ENCODE measurements around the gene WNT2.

DNA sequence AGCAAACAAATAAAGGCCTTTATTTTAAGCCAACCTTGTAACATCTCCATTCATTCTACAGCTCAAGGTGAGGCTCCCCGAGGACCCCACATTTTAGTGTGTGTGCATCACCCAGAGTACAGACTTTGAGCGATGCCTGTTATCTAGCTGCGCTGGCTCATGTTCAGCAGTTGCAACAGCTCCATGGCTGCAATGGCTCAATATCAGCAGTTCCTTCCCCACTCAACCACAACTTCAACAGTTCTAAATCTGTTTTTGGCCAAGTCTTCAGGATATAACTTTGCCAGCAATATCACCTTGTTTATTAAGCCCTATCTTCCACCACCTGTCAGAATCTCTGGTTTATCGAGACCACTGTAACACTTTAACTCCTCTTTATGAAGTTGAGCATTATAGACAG is 95.8 kb downstream of the WNT2 start:
- TF ChIP-seq POLR2A (IDR thresholded peaks at IDR 0.05) = no peak
- TF ChIP-seq, protein P1, sequence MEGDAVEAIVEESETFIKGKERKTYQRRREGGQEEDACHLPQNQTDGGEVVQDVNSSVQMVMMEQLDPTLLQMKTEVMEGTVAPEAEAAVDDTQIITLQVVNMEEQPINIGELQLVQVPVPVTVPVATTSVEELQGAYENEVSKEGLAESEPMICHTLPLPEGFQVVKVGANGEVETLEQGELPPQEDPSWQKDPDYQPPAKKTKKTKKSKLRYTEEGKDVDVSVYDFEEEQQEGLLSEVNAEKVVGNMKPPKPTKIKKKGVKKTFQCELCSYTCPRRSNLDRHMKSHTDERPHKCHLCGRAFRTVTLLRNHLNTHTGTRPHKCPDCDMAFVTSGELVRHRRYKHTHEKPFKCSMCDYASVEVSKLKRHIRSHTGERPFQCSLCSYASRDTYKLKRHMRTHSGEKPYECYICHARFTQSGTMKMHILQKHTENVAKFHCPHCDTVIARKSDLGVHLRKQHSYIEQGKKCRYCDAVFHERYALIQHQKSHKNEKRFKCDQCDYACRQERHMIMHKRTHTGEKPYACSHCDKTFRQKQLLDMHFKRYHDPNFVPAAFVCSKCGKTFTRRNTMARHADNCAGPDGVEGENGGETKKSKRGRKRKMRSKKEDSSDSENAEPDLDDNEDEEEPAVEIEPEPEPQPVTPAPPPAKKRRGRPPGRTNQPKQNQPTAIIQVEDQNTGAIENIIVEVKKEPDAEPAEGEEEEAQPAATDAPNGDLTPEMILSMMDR (IDR thresholded peaks at IDR 0.05) = no peak

Data from transverse colon (tissue), 3 donors.